ENCODE measurements around the gene SNX2. TPM values are rescaled to one million over a fixed set of nuclear protein-coding genes. Genes with fewer than 3 reads are reported as not detected.

SNX2 gene
- total RNA-seq, 1 donor from 2014 or later = 145 TPM

- H3K9me3 Mint-ChIP-seq = no peaks in the 10 kb centered on the region
- intact Hi-C loops (cut with micrococcal nuclease) = loop anchor here (2.0 to 10.0 kb wide), 3 partner anchors 13 to 173 kb away; no protein-coding TSS in a partner anchor
- peaks cover 36% of the 10 kb centered on the region for H3K36me3 Mint-ChIP-seq (ENCODE audit: low read depth)
- no peaks in the 10 kb centered on the region for H3K27me3 Mint-ChIP-seq
- DNase-seq = no peak
- ChIA-PET CTCF (no interaction called here), POLR2A (interaction anchor here (1.9 kb wide), 1 partner anchor 13 kb away, joined by 4 read pairs; the partner anchor contains the start of gene SNX24)
- H3K27ac Mint-ChIP-seq = peak overlapping the region; percentile 41
- ATAC-seq (ENCODE audit: low read depth) = no peak
- H3K4me1 Mint-ChIP-seq = no peaks in the 10 kb centered on the region
- no peak for TF ChIP-seq CTCF (IDR thresholded peaks at IDR 0.05)
- no peak overlapping the region for H3K4me3 Mint-ChIP-seq
Measured at GRCh38 chr5:122831984-122832383, 57.1 kb downstream of the SNX2 start.

GRCh38 chr5:122835681-122836080, 60.8 kb downstream of the SNX2 start:
- Mint-ChIP-seq H3K27me3 (no peaks in the 10 kb centered on the region), H3K4me1 (peaks cover 9% of the 10 kb centered on the region), H3K4me3 (no peak overlapping the region), H3K27ac (no peak overlapping the region), H3K9me3 (no peaks in the 10 kb centered on the region), H3K36me3 (ENCODE audit: low read depth) (peaks cover 13% of the 10 kb centered on the region)
- intact Hi-C loops (cut with micrococcal nuclease) = loop anchor here (10.0 kb wide), 1 partner anchor 169 kb away; no protein-coding TSS in a partner anchor
- DNase-seq (no peak), ATAC-seq (ENCODE audit: low read depth) (no peak)
- TF ChIP-seq CTCF (IDR thresholded peaks at IDR 0.05) = no peak
- ChIA-PET CTCF (interaction anchor here (0.6 kb wide), 1 partner anchor 38 kb away, joined by 3 read pairs; no protein-coding TSS in a partner anchor), POLR2A (interaction anchor here (1.5 kb wide), 1 partner anchor 11 kb away, joined by 3 read pairs; no protein-coding TSS in a partner anchor)

GRCh38 chr5:122836947-122837346, 62.1 kb downstream of the SNX2 start:
- Mint-ChIP-seq H3K27me3 (no peaks in the 10 kb centered on the region), H3K9me3 (no peaks in the 10 kb centered on the region), H3K4me3 (no peak overlapping the region), H3K4me1 (peaks cover 11% of the 10 kb centered on the region), H3K27ac (no peak overlapping the region), H3K36me3 (ENCODE audit: low read depth) (peaks cover 5% of the 10 kb centered on the region)
- intact Hi-C loops (cut with micrococcal nuclease) = loop anchor here (10.0 kb wide), 1 partner anchor 168 kb away; no protein-coding TSS in a partner anchor
- no peak for ATAC-seq (ENCODE audit: low read depth)
- ChIA-PET CTCF (no interaction called here), POLR2A (no interaction called here)
- TF ChIP-seq CTCF (IDR thresholded peaks at IDR 0.05) = no peak
- DNase-seq = no peak

- H3K27ac Mint-ChIP-seq = no peak overlapping the region
Measured at GRCh38 chr5:122839731-122840130, 64.9 kb downstream of the SNX2 start.

More at GRCh38 chr5:122839731-122840130, 64.9 kb downstream of the SNX2 start:
- Mint-ChIP-seq H3K9me3 (no peaks in the 10 kb centered on the region), H3K4me3 (no peak overlapping the region), H3K4me1 (peaks cover 23% of the 10 kb centered on the region), H3K36me3 (ENCODE audit: low read depth) (no peaks in the 10 kb centered on the region), H3K27me3 (no peaks in the 10 kb centered on the region)
- ATAC-seq (ENCODE audit: low read depth) (no peak), DNase-seq (no peak)
- TF ChIP-seq CTCF (IDR thresholded peaks at IDR 0.05) = no peak
- CTCF ChIA-PET = no interaction called here
- intact Hi-C loops (cut with micrococcal nuclease) = loop anchor here (10.0 kb wide), 1 partner anchor 165 kb away; no protein-coding TSS in a partner anchor
- POLR2A ChIA-PET = no interaction called here
